ENCODE results near the gene GJB6.
"Not testable (repeated sequence)": the region's sequence is repeated elsewhere in the genome, so short reads cannot be mapped to it uniquely, and the experiment has no call there.

Gene GJB6

DNA sequence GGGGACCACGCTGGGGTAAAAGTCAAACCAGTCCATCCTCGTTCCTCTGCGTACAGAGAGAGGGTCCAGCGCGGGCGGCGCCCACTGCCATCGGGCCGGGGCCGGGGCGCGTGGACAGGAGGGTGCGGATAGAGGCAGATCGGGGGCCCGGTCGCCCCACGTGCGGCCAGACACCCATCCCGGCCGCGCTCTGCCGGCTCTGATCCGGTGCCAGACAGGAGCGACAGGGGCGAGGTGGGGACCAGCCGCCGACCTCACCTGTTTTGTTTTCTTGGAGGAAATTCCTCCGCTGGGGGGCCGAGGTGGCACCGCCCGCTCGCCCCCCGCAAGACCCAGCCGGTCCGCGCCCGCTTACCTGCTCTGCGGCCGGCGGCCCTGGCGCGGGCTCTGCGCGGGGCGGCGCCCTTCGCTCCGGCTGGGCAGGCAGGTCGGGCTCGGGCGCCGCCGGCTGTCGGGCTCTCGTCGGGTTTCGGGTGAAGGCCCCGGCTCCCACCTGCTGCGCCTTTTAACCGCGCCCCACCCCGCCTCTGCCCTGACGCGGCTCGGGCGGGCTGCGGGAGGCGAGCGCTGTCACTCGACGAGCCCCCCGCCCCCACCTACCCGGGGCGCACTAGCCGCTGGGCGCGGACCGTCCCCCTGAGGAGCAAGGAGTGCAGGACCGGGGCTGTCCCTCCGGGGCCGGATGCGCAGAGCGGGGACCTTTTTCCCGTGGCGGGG lies at the start of gene GJB6:
Gene GJB6, minus strand, starts transcription at position 481 of the 717 bp plus-strand sequence. CDS start 8,839 bp downstream, outside the sequence.
- no peak for DNase-seq

DNA sequence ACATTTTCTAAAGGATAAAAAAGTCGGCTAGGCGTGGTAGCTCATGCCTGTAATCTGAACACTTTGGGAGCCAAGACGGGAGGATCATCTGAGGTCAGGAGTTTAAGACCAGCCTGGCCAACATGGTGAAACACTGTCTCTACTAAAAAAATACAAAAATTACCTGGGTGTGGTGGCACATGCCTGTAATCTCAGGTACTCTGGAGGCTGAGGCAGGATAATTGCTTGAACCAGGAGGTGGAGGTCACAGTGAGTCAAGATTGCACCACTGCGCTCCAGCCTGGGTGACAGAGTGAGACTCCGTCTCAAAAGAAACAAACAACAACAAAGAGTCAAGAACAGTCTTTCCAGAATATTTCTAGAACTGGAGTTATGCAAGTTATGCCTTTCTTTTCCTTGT lies 44.8 kb upstream of the GJB6 start:
- DNase-seq: not testable (repeated sequence)

DNA sequence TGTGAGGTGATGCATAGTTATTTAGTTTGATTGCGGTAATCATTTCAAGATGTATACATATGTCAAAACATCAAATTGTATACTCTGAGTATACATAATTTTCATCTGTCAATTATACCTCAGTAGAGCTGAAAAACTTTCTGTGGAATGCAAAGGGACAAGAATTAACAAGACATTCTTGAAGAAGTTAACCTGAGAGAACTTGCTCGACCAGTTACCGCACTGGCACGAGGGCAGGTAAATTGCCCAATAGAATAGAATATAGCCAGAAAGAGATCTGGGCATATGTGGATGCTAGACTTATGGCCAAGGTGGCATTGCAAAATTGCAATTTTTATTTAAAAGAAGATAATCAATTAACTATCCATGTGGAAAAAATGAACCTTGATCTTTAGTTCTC lies 42.3 kb upstream of the GJB6 start:
- DNase-seq: no peak

DNA sequence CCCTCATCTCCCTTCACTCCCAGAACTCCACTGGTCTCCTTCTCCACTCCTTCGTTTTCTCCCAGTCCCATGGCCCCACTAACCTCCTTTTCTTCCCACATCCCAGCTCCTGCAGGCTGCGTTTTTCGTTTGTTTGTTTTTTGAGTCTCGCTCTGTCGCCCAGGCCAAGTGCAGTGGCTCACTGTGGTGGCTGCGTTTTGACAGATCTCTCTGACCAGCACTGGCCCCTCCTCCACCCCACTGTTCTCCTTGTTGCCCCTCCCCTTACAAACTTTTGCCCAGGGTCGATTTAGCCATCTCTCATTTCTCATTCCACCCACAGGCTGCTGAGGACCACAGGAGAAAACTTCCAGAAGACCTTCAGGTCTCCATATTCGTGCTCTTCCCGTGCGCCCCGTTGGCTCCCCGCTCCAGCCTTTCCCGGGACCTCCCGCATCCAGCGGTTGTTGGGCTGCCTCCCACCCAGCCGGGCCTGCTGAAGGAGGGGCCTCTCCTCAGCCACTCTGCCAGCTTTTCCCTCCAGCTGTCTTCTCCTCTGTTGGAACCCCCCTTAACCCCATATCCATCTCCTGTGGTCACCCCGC lies 40.6 kb upstream of the GJB6 start:
- no peak for DNase-seq

DNA sequence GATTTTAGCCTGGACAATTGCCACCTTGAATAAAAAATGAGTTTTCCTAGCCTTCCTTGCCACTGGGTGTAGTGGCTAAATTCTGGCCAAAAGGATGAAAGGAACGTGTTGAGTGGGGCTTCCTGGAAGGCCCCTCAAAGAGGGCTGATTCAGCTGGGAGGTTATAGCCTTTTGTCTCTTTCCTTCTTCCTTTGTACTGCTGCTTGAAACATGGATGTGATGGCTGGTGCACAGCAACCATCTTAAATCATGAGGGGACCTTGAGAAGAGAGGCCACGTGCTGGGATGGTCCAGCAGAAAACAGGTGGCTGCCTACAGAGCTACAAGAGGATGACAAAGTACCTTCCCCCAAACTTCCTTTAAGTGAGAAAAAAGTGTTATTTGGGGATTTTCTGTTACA lies 40.0 kb upstream of the GJB6 start:
- DNase-seq: no peak

DNA sequence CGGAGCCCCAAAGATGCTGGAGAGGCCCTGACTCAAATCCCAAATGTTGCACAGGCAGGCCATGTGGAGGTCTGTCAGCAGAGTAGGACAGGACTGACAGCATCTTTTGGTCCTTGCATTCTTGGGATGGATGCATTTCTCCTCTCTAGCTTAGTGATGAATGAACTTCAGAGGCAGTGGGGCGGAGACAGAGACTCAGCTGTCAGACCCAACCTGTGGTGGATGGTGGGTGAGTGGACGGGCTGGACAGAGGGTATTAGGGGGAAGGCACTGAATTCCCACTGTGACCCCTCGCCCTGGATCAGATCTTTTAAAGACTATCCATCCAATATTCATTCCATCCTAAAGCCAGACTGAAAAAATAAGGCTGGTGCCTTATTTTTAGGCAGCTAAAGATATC lies 39.3 kb upstream of the GJB6 start:
- DNase-seq: no peak

DNA sequence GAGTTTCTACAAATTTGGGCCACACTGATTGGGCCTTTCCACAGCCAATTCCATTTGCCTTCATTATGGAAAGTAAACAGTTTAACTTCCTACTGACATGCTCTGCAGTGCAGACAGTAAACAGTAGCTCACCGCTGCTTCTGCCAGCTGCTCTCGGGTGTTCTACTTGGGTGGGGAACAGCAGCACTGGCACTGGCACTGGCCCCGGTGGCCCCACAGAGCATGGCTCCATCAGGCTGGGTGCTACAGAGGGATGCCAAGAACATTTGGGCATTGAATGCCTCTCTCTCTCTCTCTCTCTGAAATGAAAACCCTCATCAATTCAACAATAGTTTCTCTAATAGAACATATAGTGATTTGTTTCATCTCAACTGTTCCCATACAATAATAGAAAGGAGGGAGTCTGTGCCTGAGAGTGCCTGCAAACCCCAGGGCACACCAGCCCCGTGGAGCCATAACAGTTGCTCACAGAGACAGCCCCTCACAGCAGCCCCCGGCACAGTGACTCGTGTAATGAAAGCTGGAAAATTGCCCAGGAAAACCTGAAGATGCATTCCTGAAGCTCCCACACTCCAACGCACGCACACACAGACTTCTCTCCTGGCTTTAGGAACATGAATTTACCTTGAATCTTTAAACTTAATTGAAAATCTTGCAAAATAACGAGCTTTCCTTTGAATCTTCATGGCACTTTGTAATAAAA lies 38.2 kb upstream of the GJB6 start:
- peak in 1 of 56 donors; percentile 5 for DNase-seq

DNA sequence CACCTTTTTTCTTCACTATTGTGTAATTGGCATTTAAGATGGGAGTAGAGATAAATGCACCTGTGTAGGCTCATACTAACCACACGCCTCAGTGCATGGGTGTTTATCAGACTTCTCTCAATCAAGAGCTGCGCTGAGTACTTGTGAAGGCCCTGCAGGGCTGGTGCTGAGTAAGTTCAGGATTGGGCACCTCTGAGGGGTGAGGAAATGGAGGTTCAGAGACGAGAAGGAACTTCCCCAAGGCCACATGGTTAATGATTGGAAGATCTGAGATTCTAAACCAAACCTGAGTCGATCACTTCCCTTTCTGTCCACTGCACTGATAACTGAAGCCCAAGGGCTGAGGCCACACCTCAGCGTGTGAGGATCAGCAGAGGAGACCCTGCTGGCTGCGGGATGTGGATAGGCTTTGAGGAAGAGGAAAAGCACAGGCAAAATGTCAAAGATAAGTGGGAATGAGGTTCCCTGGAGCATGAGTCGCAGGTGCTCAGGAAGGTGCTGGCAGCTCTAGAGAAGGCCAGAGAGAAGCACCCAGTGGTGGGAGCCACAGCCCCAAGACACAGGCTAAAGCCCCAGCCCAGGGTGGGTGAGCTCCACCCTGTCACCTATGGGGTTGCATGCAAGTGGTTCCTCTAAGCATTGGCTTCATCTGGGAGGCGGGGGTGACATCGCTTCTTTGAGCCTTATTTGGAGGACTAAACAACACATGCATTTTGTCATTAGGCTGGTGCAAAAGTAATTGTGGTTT lies 32.3 kb upstream of the GJB6 start:
- DNase-seq: no peak

DNA sequence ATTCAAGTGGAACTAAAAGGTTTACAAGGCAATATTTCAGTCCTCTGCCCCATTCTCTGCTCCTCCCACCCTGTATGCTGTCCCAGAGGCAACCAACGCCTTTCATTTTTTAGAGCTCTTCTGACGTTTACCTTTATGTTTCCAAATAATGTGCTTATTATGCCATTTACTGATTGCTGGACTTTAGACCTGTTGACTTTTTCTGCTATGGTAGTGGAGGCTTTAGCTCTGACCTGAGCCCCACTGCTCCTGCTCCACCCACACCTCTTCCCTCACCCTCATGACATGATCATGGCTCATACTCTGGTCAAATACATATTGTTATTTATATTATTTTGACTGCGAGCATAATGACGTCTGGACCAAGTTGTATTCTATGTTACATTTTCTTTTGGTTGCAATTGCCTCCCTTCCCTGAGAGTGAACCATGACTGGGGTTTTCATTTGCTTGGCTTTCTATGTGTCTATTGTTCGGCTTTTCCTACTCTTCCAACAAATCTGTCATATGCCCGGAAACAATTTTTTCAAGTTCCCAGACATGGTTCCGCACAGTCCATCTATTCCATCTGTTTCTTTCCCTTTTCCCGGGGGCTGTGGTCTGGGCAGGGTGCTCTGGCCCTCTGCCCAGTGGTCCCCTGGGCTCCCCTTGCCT lies 31.4 kb upstream of the GJB6 start:
- no peak for DNase-seq

DNA sequence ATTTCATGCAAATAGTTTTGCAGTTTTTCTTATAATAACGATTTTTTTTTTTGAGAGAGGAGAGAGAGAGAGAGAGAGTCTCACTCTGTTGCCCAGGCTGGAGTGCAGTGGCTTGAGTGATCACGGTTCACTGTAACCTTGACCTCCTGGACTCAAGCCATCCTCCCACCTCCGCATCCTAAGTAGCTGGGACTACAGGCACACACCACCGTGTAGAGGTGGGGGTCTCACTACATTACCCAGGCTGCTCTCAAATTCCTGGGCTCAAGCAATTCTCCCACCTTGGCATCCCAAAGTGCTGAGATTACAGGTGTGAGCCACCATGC lies 26.8 kb upstream of the GJB6 start:
- DNase-seq: no peak

DNA sequence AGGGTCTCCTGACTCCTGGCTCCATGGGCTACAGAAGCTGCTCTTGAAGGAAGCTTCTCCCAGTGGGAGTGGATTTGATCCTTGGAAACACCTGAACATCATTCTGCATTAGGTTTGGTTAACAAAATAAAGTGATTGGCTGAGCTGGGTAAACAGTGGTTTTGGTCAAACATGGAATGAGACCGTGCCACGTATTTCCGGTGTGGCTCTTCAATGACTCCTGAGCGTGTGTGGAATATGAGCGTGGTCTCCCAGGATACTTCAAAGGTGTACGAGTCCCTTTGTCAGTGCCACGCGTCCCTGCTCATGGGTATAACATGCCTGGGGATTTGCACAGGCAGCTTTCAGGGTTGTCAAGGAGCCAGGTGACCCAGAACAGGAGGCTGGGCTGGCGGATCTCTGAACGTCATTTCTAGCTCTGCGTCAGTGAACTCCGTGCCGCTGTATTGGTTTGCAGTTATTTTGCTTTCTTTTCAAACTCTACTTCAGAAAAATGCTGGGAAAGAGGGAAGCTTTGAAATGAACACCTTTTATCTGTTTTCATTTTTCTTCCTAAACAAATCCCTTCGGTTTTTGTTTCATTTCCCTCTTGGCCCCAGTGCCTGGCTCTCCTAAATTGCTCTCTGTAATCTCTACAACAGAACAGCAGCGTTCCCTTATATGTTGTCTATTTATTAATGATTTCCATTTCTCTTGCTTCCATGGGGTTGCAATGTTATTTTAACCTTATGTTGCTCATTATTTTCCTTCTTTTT lies 26.3 kb upstream of the GJB6 start:
- DNase-seq: no peak

DNA sequence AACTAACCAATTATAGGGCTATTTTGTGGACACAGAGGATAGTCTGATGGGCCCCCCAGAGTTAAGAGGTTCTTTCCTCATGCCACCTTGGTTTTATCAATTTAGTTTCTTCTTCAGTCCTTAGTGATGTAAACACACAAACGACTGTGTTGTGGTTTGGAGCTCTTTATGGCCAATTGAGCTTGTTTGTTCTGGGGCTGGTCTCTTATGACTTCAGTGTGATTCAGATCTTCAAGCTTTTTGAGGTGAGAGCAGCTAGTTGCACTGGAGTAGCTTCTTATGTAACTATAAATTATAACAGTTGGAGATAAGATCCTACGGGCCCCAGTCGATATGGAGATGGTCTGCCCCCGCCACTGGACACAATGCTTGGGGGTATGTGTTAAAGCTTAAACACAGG lies 22.0 kb upstream of the GJB6 start:
- no peak for DNase-seq

DNA sequence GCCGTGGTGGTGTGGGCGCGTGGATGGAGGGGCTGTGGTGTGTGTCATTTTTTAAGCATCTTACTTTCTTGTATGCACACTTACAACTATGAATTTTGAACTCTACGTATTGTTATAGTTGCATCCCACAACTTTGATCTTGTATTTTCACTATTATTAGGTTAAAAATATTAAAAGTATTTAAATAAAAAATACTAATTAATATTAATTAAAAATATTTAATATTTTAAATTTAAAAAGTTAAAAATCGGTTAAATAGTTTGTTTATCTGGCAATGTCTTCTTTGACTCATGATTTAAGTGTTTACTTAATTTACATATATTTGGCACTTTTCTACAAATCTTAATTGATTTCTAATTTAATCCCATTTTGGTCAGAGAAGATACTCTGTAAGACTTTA lies 17.8 kb upstream of the GJB6 start:
- no peak for DNase-seq

DNA sequence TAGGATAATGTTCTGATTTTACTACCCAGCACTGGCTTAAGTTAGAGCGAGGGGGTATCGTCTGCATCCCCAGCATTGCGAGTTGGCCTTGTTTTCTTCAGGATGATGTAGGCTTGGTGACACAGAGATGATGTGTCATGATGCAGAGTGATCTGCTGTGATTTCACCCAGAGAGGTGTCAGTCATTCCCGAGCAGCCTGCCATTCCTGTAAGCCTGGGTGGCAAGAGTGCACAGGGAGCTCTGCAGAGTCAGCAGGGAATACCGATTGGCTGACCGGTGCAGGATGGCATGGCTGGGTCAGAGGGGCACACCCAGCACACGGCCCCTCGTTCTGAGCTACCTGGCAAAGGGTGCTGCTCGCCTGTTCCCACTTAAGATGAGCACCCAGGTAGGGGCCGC lies 15.8 kb upstream of the GJB6 start:
- DNase-seq: no peak

DNA sequence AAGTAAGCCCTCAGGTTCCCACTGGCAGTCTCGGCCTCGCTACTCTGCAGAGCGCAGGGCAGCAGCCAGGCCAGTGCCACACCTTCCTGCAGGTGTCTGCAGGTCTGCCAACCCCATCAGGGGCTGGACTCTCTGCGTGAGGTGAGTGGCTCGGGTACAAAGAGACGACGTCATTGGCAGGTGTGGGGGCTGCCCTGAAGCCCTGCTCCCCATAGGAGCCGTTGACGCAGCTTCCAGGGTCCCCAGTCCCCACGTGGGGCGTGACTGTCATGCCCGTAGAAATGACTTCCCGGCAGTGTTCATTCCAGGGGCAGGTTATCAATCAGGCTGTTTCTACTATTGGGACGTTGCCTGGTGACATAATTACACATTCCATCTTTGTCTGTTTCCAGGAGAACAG lies 15.3 kb upstream of the GJB6 start:
- peak in 1 of 56 donors; percentile 21 for DNase-seq

DNA sequence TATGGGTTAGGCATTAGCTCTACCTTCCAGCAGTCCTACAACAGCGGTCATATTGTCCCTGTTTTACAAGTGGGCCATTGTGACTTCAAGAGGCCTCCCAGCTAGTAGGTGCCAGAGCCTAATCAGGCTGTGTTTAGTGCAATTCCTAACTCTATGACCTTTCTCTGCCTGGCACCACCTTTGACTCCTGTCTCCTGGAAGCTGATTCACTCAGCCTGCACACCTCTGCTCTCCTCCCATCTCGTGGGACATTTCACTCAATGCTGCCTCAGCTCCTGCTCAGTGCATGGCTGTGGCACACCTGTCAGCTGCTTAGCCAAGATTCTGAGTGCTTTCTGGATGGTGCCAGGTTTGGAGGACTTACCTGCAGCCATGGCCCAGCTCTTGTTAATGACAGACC lies 9.5 kb upstream of the GJB6 start:
- DNase-seq: no peak

DNA sequence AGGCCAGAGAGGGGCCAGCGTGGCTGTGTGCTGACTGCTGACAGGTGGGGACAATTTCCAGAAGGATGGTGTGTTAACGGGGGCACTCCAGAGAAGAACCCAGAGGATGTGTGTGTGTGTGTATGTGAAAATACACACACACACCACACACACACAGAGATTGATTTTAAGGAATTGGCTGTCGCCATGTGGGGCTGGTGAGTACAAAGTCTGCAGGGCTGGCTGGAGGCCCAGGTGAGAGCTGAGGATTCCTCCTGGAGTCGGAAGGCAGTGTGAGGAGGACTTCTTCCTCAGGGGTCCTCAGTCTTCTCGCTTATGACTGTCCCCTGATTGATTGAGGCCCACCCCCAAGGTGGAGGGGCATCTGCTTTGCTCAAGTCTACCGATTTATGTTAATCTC lies 7.6 kb upstream of the GJB6 start:
- DNase-seq: no peak

DNA sequence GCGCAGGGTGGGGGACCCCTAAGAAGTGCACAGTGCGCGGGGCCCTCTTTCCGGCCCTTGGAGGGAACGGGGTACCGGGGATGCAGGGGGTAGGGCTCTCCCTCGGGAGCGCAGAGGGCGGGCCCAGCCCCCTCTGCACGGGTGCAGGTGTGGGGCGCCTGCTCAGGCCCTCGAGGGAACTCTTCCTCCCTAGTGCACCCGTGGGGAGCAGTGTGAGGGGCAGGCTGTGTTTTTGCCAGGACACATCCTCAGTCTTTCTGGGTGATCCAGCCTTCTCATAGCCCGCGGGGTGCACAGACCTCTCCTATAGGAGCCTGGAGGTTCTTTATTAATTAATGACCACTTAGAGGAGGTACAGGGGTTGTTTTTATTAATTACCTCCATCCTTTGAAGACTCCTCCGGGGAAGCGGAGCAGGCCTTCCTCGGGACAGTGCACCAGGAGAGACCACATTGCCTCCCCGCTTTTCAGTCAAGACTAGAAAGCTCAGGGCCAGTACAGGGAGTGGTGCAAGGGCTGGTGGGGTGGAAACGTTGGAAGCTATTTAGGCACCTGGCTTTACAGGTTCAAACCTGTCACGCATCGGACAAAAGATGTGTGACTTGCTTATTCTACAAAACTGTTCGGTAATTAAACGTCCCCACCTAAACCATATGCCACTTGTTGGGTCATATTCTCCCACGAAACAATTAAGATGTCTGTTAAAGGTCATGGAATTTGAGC lies 598 bp upstream of the GJB6 start:
- no peak for DNase-seq

DNA sequence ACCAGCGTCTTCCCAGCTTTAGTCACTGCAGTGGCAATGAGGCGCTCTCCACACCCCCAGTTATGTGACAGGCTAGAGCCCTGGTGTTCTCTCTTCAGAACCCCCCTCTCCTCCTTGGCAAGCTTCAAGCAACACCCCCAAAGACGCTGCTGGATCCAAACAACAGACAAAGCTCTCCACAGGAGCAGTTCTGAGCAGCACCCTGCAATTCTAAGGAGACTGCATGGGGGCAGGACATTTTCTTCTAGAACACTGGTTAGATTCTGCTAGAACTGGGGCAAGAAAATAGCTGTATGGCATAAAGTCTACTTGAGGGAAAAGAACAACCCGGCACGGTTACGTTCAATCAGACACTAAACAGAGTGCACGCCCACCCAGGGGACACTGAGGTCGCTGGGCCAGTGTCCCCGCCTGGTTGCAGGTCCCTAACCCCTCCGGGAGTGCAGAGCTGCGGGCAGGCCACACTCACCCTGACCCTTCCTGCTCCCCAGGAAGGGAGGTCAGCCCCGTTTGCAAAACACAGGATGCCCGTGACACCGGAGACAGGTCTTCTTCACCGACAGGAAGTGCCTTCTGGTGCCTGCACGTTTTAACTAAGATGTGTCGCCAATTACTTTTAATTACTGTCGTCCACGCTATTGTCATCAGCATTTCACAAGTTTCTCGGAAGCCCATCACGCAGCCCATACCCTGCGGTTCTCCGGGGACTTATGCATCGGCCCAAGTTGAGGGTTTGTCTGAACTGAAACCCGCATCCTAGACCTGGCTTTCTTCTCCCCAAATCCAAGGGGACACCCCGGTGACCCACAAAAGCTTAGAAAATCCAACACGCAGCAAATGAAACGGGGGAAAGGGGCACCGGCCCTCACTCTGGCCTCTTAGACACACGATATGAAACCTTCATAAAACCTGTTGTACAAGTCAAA lies 943 bp downstream of the GJB6 start:
- peak in 22 of 56 donors; percentile 4 to 70 (median 40) for DNase-seq

All from nucleus accumbens (tissue), 56 donors.